ENCODE results near the gene SLC43A1. TPM values are rescaled to one million over a fixed set of nuclear protein-coding genes. Genes with fewer than 3 reads are reported as not detected.

Gene SLC43A1
- polyA plus RNA-seq, 1 of the 3 experiments (the other 2 are of a cell fraction), result 4.4 TPM

GRCh38 chr11:57530596-57531507 is 15.3 kb upstream of the SLC43A1 start, which contains the start of gene TIMM10:
TSS of gene TIMM10 (minus strand) at chr11:57530754. CDS start at chr11:57530189, 565 bp downstream.
- ChIA-PET CTCF (interaction anchor here (1.3 to 14.1 kb wide), 8 partner anchors 15 to 181 kb away, joined by 3 to 517 read pairs (median 6); partner anchors contain the start of genes RTN4RL2, SLC43A1 and UBE2L6), POLR2A (interaction anchor here (0.6 to 1.2 kb wide), 3 partner anchors 35 to 101 kb away, joined by 3 to 4 read pairs (median 3); no protein-coding TSS in a partner anchor)
- H3K4me3 ChIP-seq (ENCODE audit: low read depth in 2 of 2, low read length in 1 of 2), result peak within 1 kb of the TSS; percentile 83 to 95
- H3K4me1 ChIP-seq (ENCODE audit: control insufficient read depth in 1 of 2, insufficient read depth in 2 of 2, low read depth in 1 of 2, low read length in 1 of 2), result peaks cover 0 to 9% of the 10 kb centered on the region in 2 experiments; a peak in 2 of 4 replicates
- H4K20me1 ChIP-seq (ENCODE audit: insufficient read depth), result no peaks in the 10 kb centered on the region; the same call in 1 of the 2 replicates
- H3K79me2 ChIP-seq (ENCODE audit: insufficient read depth), result peaks cover 22% of the 10 kb centered on the region
- no peaks in the 10 kb centered on the region for H3K27me3 ChIP-seq (ENCODE audit: insufficient read depth)
- peak; percentile 88 for DNase-seq
- H3K9me3 ChIP-seq, result no peaks in the 10 kb centered on the region
- no peaks in the 10 kb centered on the region for H3K9me2 ChIP-seq
- peak within 1 kb of the TSS; percentile 11 to 71; a peak in 3 of 4 replicates for H3K27ac ChIP-seq (ENCODE audit: low read depth in 2 of 2, low read length in 1 of 2)
- peak within 1 kb of the TSS; percentile 91 for H3K4me2 ChIP-seq
- H3F3A ChIP-seq (replicated peaks; ENCODE audit: insufficient read depth), result no peaks in the 10 kb centered on the region
- peaks cover 0 to 12% of the 10 kb centered on the region in 2 experiments for H3K36me3 ChIP-seq (replicated peaks in 1 of 2; ENCODE audit: control insufficient read depth in 1 of 2, insufficient read depth in 2 of 2, low read length in 1 of 2)
- peak within 1 kb of the TSS; percentile 94 for H2AFZ ChIP-seq (ENCODE audit: low read depth)
- peak within 1 kb of the TSS; percentile 82 for H3K9ac ChIP-seq
- 1% methylated on average over 46 of the region's 49 CpGs for WGBS (ENCODE audit: low lambda C conversion rate)
- TF ChIP-seq TEAD4 (IDR thresholded peaks at IDR 0.05; ENCODE audit: borderline replicate concordance, insufficient read depth) (no peak), FOSL2 (IDR thresholded peaks at IDR 0.05; ENCODE audit: borderline replicate concordance, low read depth) (no peak), GATA2 (CRISPR knock-in tag; IDR thresholded peaks at IDR 0.05) (no peak), RAD21 (IDR thresholded peaks at IDR 0.05; ENCODE audit: low read length) (0 out of 2 replicates have a peak, but pooled peaks have one; percentile 9), SMC3 (IDR thresholded peaks at IDR 0.05; ENCODE audit: low read depth, low read length) (no peak), USF1 (IDR thresholded peaks at IDR 0.05; ENCODE audit: borderline replicate concordance, low read depth) (peak; percentile 84), POLR2AphosphoS5 (IDR thresholded peaks at IDR 0.05; ENCODE audit: low read depth, low read length) (peak; percentile 82), NFIC (IDR thresholded peaks at IDR 0.05; ENCODE audit: borderline replicate concordance) (no peak), IRF3 (IDR thresholded peaks at IDR 0.05; ENCODE audit: low read depth, low read length) (no peak), SIN3A (IDR thresholded peaks at IDR 0.05; ENCODE audit: borderline replicate concordance, low read depth, low read length) (peak; percentile 98), RFX5 (IDR thresholded peaks at IDR 0.05; ENCODE audit: low read length) (peak; percentile 79; the same call in 1 of the 2 replicates), RXRA (IDR thresholded peaks at IDR 0.05; ENCODE audit: borderline replicate concordance, low read depth) (no peak), YY1 (IDR thresholded peaks at IDR 0.05; ENCODE audit: low read depth) (peak; percentile 34; the same call in 1 of the 2 replicates), USF2 (IDR thresholded peaks at IDR 0.05; ENCODE audit: borderline replicate concordance, low read depth, low read length) (no peak; the same call in 1 of the 2 replicates), EP300 (IDR thresholded peaks at IDR 0.05; ENCODE audit: borderline replicate concordance in 1 of 2, low read depth in 1 of 2, low read length in 1 of 2) (peak in 1 of 2 experiments; percentile 33; a peak in 1 of 4 replicates), MAX (IDR thresholded peaks at IDR 0.05; ENCODE audit: low read depth) (peak; percentile 98), TAF1 (IDR thresholded peaks at IDR 0.05; ENCODE audit: borderline replicate concordance, low read depth, low read length) (peak; percentile 65), RCOR1 (IDR thresholded peaks at IDR 0.05; ENCODE audit: low read length) (0 out of 2 replicates have a peak, but pooled peaks have one; percentile 37), MXI1 (IDR thresholded peaks at IDR 0.05; ENCODE audit: low read depth, low read length) (peak; percentile 98), ELF1 (IDR thresholded peaks at IDR 0.05) (peak; percentile 93), JUND (IDR thresholded peaks at IDR 0.05) (no peak), MEF2A (IDR thresholded peaks at IDR 0.05; ENCODE audit: borderline replicate concordance, low read depth) (no peak), EZH2phosphoT487 (IDR thresholded peaks at IDR 0.05; ENCODE audit: borderline replicate concordance, low read depth) (no peak), CTCF (IDR thresholded peaks at IDR 0.05) (no peak), PBX3 (IDR thresholded peaks at IDR 0.05) (peak; percentile 37), CHD2 (IDR thresholded peaks at IDR 0.05; ENCODE audit: low read length, partially characterized antibody) (peak; percentile 84)

All from SK-N-SH (cell line).